GM21723 (cell line): ENCODE measurements around the gene RNU6-1.

ENCODE experiments used
- ATAC-seq: cut with Tn5 transposase; IDR thresholded peaks from one replicate; pipeline ENCODE4 v1.9.1; 2021; ENCODE audit warnings: mild to moderate bottlenecking, moderate library complexity; ENCODE audit not compliant: unreplicated experiment

Gene RNU6-1

GRCh38 chr15:67859331-67859946 lies 19.6 kb upstream of the RNU6-1 start:
- ATAC-seq: no peak

- ATAC-seq: no peak
Measured at GRCh38 chr15:67857220-67857619, 17.4 kb upstream of the RNU6-1 start.

- no peak for ATAC-seq
Measured at GRCh38 chr15:67855842-67856241, 16.0 kb upstream of the RNU6-1 start.

- no peak for ATAC-seq
Measured at GRCh38 chr15:67854358-67854757, 14.5 kb upstream of the RNU6-1 start.

- ATAC-seq: no peak
Measured at GRCh38 chr15:67853454-67853853, 13.6 kb upstream of the RNU6-1 start.

- ATAC-seq: no peak
Measured at GRCh38 chr15:67852418-67852817, 12.6 kb upstream of the RNU6-1 start.

GRCh38 chr15:67850994-67851571 lies 11.2 kb upstream of the RNU6-1 start:
- ATAC-seq: no peak

- no peak for ATAC-seq
Measured at GRCh38 chr15:67850336-67850735, 10.5 kb upstream of the RNU6-1 start.

GRCh38 chr15:67849538-67849937 lies 9.7 kb upstream of the RNU6-1 start:
- ATAC-seq: no peak

- ATAC-seq: no peak
Measured at GRCh38 chr15:67845974-67846373, 6.1 kb upstream of the RNU6-1 start.

- no peak for ATAC-seq
Measured at GRCh38 chr15:67843571-67844387, 3.9 kb upstream of the RNU6-1 start.

- ATAC-seq: no peak
Measured at GRCh38 chr15:67843092-67843501, 3.3 kb upstream of the RNU6-1 start.

GRCh38 chr15:67841513-67841762 lies 1.6 kb upstream of the RNU6-1 start:
- ATAC-seq: no peak

- no peak for ATAC-seq
Measured at GRCh38 chr15:67840749-67841512, 1.1 kb upstream of the RNU6-1 start.

- ATAC-seq: no peak
Measured at GRCh38 chr15:67839499-67839928, 331 bp downstream of the RNU6-1 start.

GRCh38 chr15:67838789-67839332 lies 984 bp downstream of the RNU6-1 start:
- ATAC-seq: no peak

- no peak for ATAC-seq
Measured at GRCh38 chr15:67836955-67837354, 2.9 kb downstream of the RNU6-1 start.

GRCh38 chr15:67836477-67836876 lies 3.4 kb downstream of the RNU6-1 start:
- ATAC-seq: no peak

- no peak for ATAC-seq
Measured at GRCh38 chr15:67836134-67836455, 3.8 kb downstream of the RNU6-1 start.

- ATAC-seq: no peak
Measured at GRCh38 chr15:67835297-67836133, 4.3 kb downstream of the RNU6-1 start.
